ENCODE results near the gene PAPPA2.

The PAPPA2 gene

GRCh38 chr1:176471338-176472121, 8.6 kb downstream of the PAPPA2 start:
- Histone ChIP-seq H3K4me3 (ENCODE audit: low read depth, low read length) (no peak overlapping the region), H3K27ac (ENCODE audit: extremely low read depth, low read depth, low read length) (no peak overlapping the region), H3K36me3 (ENCODE audit: control insufficient read depth in 2 of 2, insufficient read depth in 1 of 2, low read length in 2 of 2) (no peaks in the 10 kb centered on the region), H3K9me3 (ENCODE audit: control insufficient read depth, insufficient read depth, low read depth, low read length) (no peaks in the 10 kb centered on the region), H3K4me1 (ENCODE audit: control insufficient read depth, insufficient read depth, low read length) (no peaks in the 10 kb centered on the region)
- ChIA-PET POLR2A (no interaction called here), CTCF (interaction anchor here (0.6 to 0.9 kb wide), 3 partner anchors 220 to 1183 kb away, joined by 3 read pairs; no protein-coding TSS in a partner anchor)
- no peak for TF ChIP-seq ZNF792 (tag by site-specific recombination; IDR thresholded peaks at IDR 0.05)
- no peak for TF ChIP-seq SP3 (tag by site-specific recombination; IDR thresholded peaks at IDR 0.05)
- no peak for TF ChIP-seq BCL6B (tag by site-specific recombination; IDR thresholded peaks at IDR 0.05)
- TF ChIP-seq SCRT1 (tag by site-specific recombination; IDR thresholded peaks at IDR 0.05; ENCODE audit: borderline replicate concordance): no peak

GRCh38 chr1:176479971-176480370, 17.0 kb downstream of the PAPPA2 start:
- Histone ChIP-seq H3K27ac (ENCODE audit: extremely low read depth, low read depth, low read length) (no peak overlapping the region), H3K36me3 (ENCODE audit: control insufficient read depth in 2 of 2, insufficient read depth in 1 of 2, low read length in 2 of 2) (no peaks in the 10 kb centered on the region), H3K9me3 (ENCODE audit: control insufficient read depth, insufficient read depth, low read depth, low read length) (no peaks in the 10 kb centered on the region), H3K4me1 (ENCODE audit: control insufficient read depth, insufficient read depth, low read length) (no peaks in the 10 kb centered on the region), H3K4me3 (ENCODE audit: low read depth, low read length) (no peak overlapping the region)
- POLR2A ChIA-PET: interaction anchor here (1.1 kb wide), 1 partner anchor 36 kb away, joined by 3 read pairs; no protein-coding TSS in a partner anchor
- CTCF ChIA-PET: interaction anchor here (0.6 kb wide), 1 partner anchor 229 kb away, joined by 3 read pairs; no protein-coding TSS in a partner anchor
- TF ChIP-seq SCRT1 (tag by site-specific recombination; IDR thresholded peaks at IDR 0.05; ENCODE audit: borderline replicate concordance) (no peak), ZSCAN30 (tag by site-specific recombination; IDR thresholded peaks at IDR 0.05) (no peak), ZNF658 (tag by site-specific recombination; IDR thresholded peaks at IDR 0.05) (no peak), ZNF341 (tag by site-specific recombination; IDR thresholded peaks at IDR 0.05; ENCODE audit: low read depth) (no peak), ZNF488 (tag by site-specific recombination; IDR thresholded peaks at IDR 0.05) (no peak), REPIN1 (tag by site-specific recombination; IDR thresholded peaks at IDR 0.05; ENCODE audit: low read depth) (no peak), ZNF211 (tag by site-specific recombination; IDR thresholded peaks at IDR 0.05; ENCODE audit: low read depth) (no peak)

GRCh38 chr1:176480750-176481149, 17.8 kb downstream of the PAPPA2 start:
- ChIA-PET POLR2A (interaction anchor here (1.1 kb wide), 1 partner anchor 35 kb away, joined by 3 read pairs; no protein-coding TSS in a partner anchor), CTCF (no interaction called here)
- Histone ChIP-seq H3K4me3 (ENCODE audit: low read depth, low read length) (no peak overlapping the region), H3K27ac (ENCODE audit: extremely low read depth, low read depth, low read length) (no peak overlapping the region), H3K4me1 (ENCODE audit: control insufficient read depth, insufficient read depth, low read length) (no peaks in the 10 kb centered on the region), H3K9me3 (ENCODE audit: control insufficient read depth, insufficient read depth, low read depth, low read length) (no peaks in the 10 kb centered on the region), H3K36me3 (ENCODE audit: control insufficient read depth in 2 of 2, insufficient read depth in 1 of 2, low read length in 2 of 2) (no peaks in the 10 kb centered on the region)
- TF ChIP-seq ZNF140 (tag by site-specific recombination; IDR thresholded peaks at IDR 0.05) (no peak), ZNF366 (tag by site-specific recombination; conservative IDR thresholded peaks at IDR 0.05) (no peak), ZNF792 (tag by site-specific recombination; IDR thresholded peaks at IDR 0.05) (no peak), ZNF610 (tag by site-specific recombination; IDR thresholded peaks at IDR 0.05; ENCODE audit: borderline replicate concordance) (no peak)

GRCh38 chr1:176485083-176485482, 22.1 kb downstream of the PAPPA2 start:
- no peaks in the 10 kb centered on the region for H3K4me1 ChIP-seq (ENCODE audit: control insufficient read depth, insufficient read depth, low read length)
- H3K4me3 ChIP-seq (ENCODE audit: low read depth, low read length): no peak overlapping the region
- no peaks in the 10 kb centered on the region for H3K36me3 ChIP-seq (ENCODE audit: control insufficient read depth in 2 of 2, insufficient read depth in 1 of 2, low read length in 2 of 2)
- H3K27ac ChIP-seq (ENCODE audit: extremely low read depth, low read depth, low read length): no peak overlapping the region
- CTCF ChIA-PET: interaction anchor here (0.5 to 0.6 kb wide), 4 partner anchors 21 to 1547 kb away, joined by 3 read pairs; no protein-coding TSS in a partner anchor
- POLR2A ChIA-PET: no interaction called here
- H3K9me3 ChIP-seq (ENCODE audit: control insufficient read depth, insufficient read depth, low read depth, low read length): no peaks in the 10 kb centered on the region
- no peak for TF ChIP-seq ZSCAN16 (tag by site-specific recombination; IDR thresholded peaks at IDR 0.05)
- TF ChIP-seq ZNF394 (tag by site-specific recombination; IDR thresholded peaks at IDR 0.05; ENCODE audit: borderline replicate concordance): no peak
- no peak for TF ChIP-seq OVOL3 (tag by site-specific recombination; IDR thresholded peaks at IDR 0.05)
- TF ChIP-seq SP2 (tag by site-specific recombination; IDR thresholded peaks at IDR 0.05): no peak
- TF ChIP-seq ZFP69B (tag by site-specific recombination; IDR thresholded peaks at IDR 0.05): no peak
- TF ChIP-seq ZNF221 (tag by site-specific recombination; IDR thresholded peaks at IDR 0.05; ENCODE audit: borderline replicate concordance): no peak
- TF ChIP-seq ZNF785 (tag by site-specific recombination; IDR thresholded peaks at IDR 0.05): no peak
- no peak for TF ChIP-seq ZNF148 (tag by site-specific recombination; IDR thresholded peaks at IDR 0.05; ENCODE audit: borderline replicate concordance)
- TF ChIP-seq TRIM28 (IDR thresholded peaks at IDR 0.05; ENCODE audit: borderline replicate concordance, low read length): no peak
- TF ChIP-seq ZNF658 (tag by site-specific recombination; IDR thresholded peaks at IDR 0.05): no peak
- no peak for TF ChIP-seq ZFP3 (tag by site-specific recombination; IDR thresholded peaks at IDR 0.05; ENCODE audit: low read depth)
- TF ChIP-seq ZSCAN30 (tag by site-specific recombination; IDR thresholded peaks at IDR 0.05): no peak
